Measurements from ENCODE around the gene TFF1.

Gene TFF1

DNA sequence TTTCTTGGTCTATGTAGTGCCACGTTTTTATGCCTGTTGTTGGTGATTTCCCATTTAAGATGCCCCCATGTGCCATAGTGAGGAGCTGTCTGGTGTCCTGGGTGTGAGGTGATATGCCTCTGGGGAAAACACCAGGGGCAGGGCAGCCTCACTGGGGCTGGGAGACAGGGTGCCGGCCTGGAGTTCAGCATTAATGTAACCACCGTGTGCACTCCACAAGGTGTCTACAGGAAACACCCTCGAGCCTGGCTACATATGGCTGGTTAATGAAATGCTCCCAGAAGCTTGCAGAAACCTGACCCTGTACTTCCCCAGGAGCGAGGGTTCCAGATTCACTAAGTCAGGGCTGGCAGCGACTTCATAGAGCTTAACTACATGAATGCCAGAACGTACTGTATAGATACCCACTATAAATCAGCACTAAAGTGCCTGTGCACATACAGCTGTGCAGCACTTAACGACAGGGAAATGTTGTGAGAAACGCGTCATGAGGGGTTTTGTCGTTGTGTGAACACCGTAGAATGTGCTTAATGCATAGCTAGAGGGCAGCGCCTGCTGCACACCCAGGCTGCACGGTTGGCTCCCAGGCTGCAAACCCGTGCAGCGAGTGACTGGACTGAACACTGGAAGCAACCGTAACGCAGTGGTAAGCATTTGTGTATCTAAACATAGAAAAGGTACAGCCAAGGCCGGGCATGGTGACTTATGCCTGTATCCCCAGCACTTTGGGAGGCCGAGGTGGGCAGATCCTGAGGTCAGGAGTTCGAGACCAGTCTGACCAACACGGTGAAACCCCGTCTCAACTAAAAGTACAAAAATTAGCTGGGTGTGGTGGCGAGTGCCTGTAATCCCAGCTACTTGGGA is 25.9 kb downstream of the TFF1 start:
- H3K9me2 ChIP-seq (replicated peaks; ENCODE audit: low read depth, low read length) = no peaks in the 10 kb centered on the region
- TF ChIP-seq EZH2phosphoT487 (IDR thresholded peaks at IDR 0.05; ENCODE audit: borderline replicate concordance) = no peak
- H3K36me3 ChIP-seq (ENCODE audit: insufficient read depth, low read length) = no peaks in the 10 kb centered on the region
- H3K4me1 ChIP-seq (ENCODE audit: insufficient read depth, low read length, poor library complexity, severe bottlenecking) = peaks cover 11% of the 10 kb centered on the region
- no peaks in the 10 kb centered on the region for H3K79me2 ChIP-seq (ENCODE audit: insufficient read depth, low read length)
- no peaks in the 10 kb centered on the region for H3K9me3 ChIP-seq (ENCODE audit: insufficient read depth, low read depth, low read length)
- no peaks in the 10 kb centered on the region for H3F3A ChIP-seq (ENCODE audit: low read depth)
- H3K4me3 ChIP-seq (ENCODE audit: low read length, poor library complexity, severe bottlenecking) = no peak overlapping the region
- H4K20me1 ChIP-seq (ENCODE audit: insufficient read depth, low read length, poor library complexity, severe bottlenecking) = no peaks in the 10 kb centered on the region
- no peak overlapping the region for H3K4me2 ChIP-seq (ENCODE audit: low read depth, low read length, poor library complexity, severe bottlenecking)
- H2AFZ ChIP-seq (ENCODE audit: low read length) = no peak overlapping the region
- H3K27me3 ChIP-seq (ENCODE audit: insufficient read depth, low read length, poor library complexity, severe bottlenecking) = no peaks in the 10 kb centered on the region
- H3K9ac ChIP-seq (ENCODE audit: low read depth, low read length, poor library complexity, severe bottlenecking) = no peak overlapping the region

DNA sequence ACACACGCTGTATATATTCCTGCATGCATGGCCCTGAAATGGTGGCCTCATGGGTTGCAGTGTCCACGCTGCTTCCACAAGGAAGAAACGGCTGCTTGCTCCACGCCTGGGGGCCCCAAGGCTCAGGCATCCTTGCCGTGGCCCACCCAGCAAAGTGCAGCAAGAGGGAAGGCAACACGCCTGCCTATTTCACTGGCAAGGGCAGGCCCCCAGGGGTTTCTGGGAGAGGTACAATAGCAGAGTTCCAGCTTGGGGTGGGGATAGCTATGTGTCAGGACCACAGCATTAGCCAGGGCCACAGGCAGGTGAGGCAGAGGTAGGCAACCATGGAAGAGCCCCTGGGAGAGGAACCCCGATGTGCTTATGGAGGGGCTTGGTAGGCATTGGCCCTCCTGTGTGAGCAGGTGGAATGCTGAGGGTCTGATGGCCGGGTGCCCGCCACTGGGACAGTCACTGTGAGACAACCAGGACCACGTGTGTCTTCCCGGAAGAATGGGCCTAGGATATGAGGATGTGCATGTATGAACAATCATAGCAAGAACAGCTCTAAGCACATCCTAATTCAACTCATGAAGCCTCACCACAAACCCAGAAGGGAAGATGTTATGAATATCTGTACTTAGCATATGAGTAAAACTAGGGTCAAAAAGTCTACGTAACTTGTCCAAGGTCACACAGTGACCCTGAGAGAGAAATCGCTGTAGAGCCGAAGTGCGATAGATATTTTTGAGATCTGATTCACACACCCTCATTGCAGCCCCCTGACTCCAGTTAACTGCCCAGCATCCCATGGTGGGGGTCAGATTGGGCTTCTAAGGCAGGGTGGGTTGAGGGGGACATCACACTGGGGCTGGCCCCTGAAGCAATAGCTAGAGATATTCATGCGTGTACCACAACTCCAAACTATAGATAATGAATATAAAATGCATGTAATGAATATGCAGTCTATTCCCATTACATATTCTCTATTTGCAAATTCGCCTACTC is 27.3 kb downstream of the TFF1 start:
- no peaks in the 10 kb centered on the region for H3K9me3 ChIP-seq (ENCODE audit: insufficient read depth, low read depth, low read length)
- no peak for TF ChIP-seq EZH2phosphoT487 (IDR thresholded peaks at IDR 0.05; ENCODE audit: borderline replicate concordance)
- TF ChIP-seq, protein P1, sequence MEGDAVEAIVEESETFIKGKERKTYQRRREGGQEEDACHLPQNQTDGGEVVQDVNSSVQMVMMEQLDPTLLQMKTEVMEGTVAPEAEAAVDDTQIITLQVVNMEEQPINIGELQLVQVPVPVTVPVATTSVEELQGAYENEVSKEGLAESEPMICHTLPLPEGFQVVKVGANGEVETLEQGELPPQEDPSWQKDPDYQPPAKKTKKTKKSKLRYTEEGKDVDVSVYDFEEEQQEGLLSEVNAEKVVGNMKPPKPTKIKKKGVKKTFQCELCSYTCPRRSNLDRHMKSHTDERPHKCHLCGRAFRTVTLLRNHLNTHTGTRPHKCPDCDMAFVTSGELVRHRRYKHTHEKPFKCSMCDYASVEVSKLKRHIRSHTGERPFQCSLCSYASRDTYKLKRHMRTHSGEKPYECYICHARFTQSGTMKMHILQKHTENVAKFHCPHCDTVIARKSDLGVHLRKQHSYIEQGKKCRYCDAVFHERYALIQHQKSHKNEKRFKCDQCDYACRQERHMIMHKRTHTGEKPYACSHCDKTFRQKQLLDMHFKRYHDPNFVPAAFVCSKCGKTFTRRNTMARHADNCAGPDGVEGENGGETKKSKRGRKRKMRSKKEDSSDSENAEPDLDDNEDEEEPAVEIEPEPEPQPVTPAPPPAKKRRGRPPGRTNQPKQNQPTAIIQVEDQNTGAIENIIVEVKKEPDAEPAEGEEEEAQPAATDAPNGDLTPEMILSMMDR (conservative IDR thresholded peaks at IDR 0.05; ENCODE audit: low read length) = no peak
- H3K4me1 ChIP-seq (ENCODE audit: insufficient read depth, low read length, poor library complexity, severe bottlenecking) = peaks cover 11% of the 10 kb centered on the region
- no peak overlapping the region for H2AFZ ChIP-seq (ENCODE audit: low read length)
- no peaks in the 10 kb centered on the region for H3F3A ChIP-seq (ENCODE audit: low read depth)
- peak overlapping the region; percentile 41 for H3K9ac ChIP-seq (ENCODE audit: low read depth, low read length, poor library complexity, severe bottlenecking)
- no peaks in the 10 kb centered on the region for H3K27me3 ChIP-seq (ENCODE audit: insufficient read depth, low read length, poor library complexity, severe bottlenecking)
- H3K9me2 ChIP-seq (replicated peaks; ENCODE audit: low read depth, low read length) = no peaks in the 10 kb centered on the region
- H3K79me2 ChIP-seq (ENCODE audit: insufficient read depth, low read length) = no peaks in the 10 kb centered on the region
- no peak overlapping the region for H3K4me3 ChIP-seq (ENCODE audit: low read length, poor library complexity, severe bottlenecking)
- no peak overlapping the region for H3K4me2 ChIP-seq (ENCODE audit: low read depth, low read length, poor library complexity, severe bottlenecking)
- no peaks in the 10 kb centered on the region for H3K36me3 ChIP-seq (ENCODE audit: insufficient read depth, low read length)
- no peaks in the 10 kb centered on the region for H4K20me1 ChIP-seq (ENCODE audit: insufficient read depth, low read length, poor library complexity, severe bottlenecking)

DNA sequence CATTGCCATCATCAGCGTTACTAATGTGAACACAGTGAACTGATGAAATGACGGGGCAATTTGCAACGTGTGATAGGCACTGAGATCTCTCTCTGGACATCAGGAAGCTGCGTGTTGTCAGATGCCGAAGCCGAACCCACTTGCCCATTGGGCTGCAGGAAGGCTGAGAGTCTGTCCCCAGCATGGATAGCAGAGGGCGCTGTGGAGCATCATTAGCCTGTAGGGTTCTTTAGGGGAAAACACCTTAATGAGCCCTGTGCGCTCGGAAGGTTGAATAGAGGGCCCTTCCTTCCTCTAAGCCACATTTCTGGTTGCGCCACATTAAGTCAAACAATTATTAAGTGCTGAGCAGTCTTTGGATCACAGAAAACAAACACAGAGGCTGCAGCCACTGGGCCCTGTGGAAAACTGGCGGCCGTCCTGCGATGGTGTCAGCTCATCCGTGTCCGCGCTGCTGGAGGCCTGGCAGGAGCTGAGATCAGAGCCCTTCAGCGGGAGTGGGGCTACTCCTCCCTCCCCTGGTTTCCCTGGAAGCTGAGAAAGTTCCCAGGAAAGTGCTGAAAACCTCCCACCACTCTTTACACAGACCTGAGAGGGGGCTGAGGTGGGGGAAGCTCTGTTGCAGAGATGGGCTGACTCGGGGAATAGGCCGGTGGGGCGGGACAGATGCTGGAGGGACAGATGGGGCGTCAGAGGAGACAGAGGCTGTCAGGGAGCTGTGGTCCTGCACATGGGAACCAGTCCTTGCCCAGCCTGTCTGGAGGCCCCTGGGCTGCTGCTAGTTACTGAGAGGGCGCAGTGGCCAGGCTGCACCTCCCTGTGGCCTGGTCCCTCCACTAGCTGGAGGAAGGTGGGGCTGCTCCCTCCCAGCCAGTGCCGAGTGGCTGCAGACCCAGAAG is 28.3 kb downstream of the TFF1 start:
- peaks cover 11% of the 10 kb centered on the region for H3K4me1 ChIP-seq (ENCODE audit: insufficient read depth, low read length, poor library complexity, severe bottlenecking)
- H4K20me1 ChIP-seq (ENCODE audit: insufficient read depth, low read length, poor library complexity, severe bottlenecking) = no peaks in the 10 kb centered on the region
- H3K4me2 ChIP-seq (ENCODE audit: low read depth, low read length, poor library complexity, severe bottlenecking) = no peak overlapping the region
- no peaks in the 10 kb centered on the region for H3K27me3 ChIP-seq (ENCODE audit: insufficient read depth, low read length, poor library complexity, severe bottlenecking)
- no peaks in the 10 kb centered on the region for H3K79me2 ChIP-seq (ENCODE audit: insufficient read depth, low read length)
- no peak overlapping the region for H3K4me3 ChIP-seq (ENCODE audit: low read length, poor library complexity, severe bottlenecking)
- TF ChIP-seq, protein P1 (conservative IDR thresholded peaks at IDR 0.05; ENCODE audit: low read length) = peak; percentile 87
- TF ChIP-seq EZH2phosphoT487 (IDR thresholded peaks at IDR 0.05; ENCODE audit: borderline replicate concordance) = no peak
- H3K9me2 ChIP-seq (replicated peaks; ENCODE audit: low read depth, low read length) = no peaks in the 10 kb centered on the region
- H3K9me3 ChIP-seq (ENCODE audit: insufficient read depth, low read depth, low read length) = no peaks in the 10 kb centered on the region
- peak overlapping the region; percentile 41 for H3K9ac ChIP-seq (ENCODE audit: low read depth, low read length, poor library complexity, severe bottlenecking)
- no peaks in the 10 kb centered on the region for H3F3A ChIP-seq (ENCODE audit: low read depth)
- H2AFZ ChIP-seq (ENCODE audit: low read length) = peak overlapping the region; percentile 41; the same call in 1 of the 2 replicates
- no peaks in the 10 kb centered on the region for H3K36me3 ChIP-seq (ENCODE audit: insufficient read depth, low read length)

Data from Loucy (cell line).